CD4-positive, alpha-beta T cell treated with Interleukin-6 for 4 hours (primary cell): ENCODE measurements around the gene SLC32A1.

ENCODE experiments used
- DNase-seq: peaks from one replicate; pipeline ENCODE4 v3.0.0-alpha.2; 2020; ENCODE audit warnings: mixed read lengths

The SLC32A1 gene

GRCh38 chr20:38725931-38726803 is 1.9 kb downstream of the SLC32A1 start:
- DNase-seq = peak; percentile 54

GRCh38 chr20:38726804-38727606 is 2.7 kb downstream of the SLC32A1 start:
- DNase-seq = peak; percentile 49

GRCh38 chr20:38727607-38728190 is 3.4 kb downstream of the SLC32A1 start:
- no peak for DNase-seq

GRCh38 chr20:38728191-38728781 is 4.0 kb downstream of the SLC32A1 start:
- DNase-seq = no peak

- no peak for DNase-seq
Measured at GRCh38 chr20:38728911-38729642, 4.8 kb downstream of the SLC32A1 start.

- no peak for DNase-seq
Measured at GRCh38 chr20:38729767-38730166, 5.5 kb downstream of the SLC32A1 start.

GRCh38 chr20:38730167-38730988 is 6.1 kb downstream of the SLC32A1 start:
- peak; percentile 30 for DNase-seq

- peak; percentile 83 for DNase-seq
Measured at GRCh38 chr20:38730989-38731737, 6.9 kb downstream of the SLC32A1 start.

GRCh38 chr20:38731738-38732113 is 7.4 kb downstream of the SLC32A1 start:
- DNase-seq = no peak

GRCh38 chr20:38732981-38733380 is 8.7 kb downstream of the SLC32A1 start:
- DNase-seq = no peak

GRCh38 chr20:38735172-38735571 is 10.9 kb downstream of the SLC32A1 start:
- no peak for DNase-seq

GRCh38 chr20:38737887-38738286 is 13.6 kb downstream of the SLC32A1 start:
- no peak for DNase-seq

GRCh38 chr20:38745757-38746156 is 21.5 kb downstream of the SLC32A1 start:
- DNase-seq = no peak

- no peak for DNase-seq
Measured at GRCh38 chr20:38747495-38748096, 23.3 kb downstream of the SLC32A1 start.

GRCh38 chr20:38748097-38748860 is 24.0 kb downstream of the SLC32A1 start, which contains the start of gene ACTR5:
TSS of gene ACTR5 (plus strand) at chr20:38748460. CDS start at chr20:38748479, 19 bp downstream.
- DNase-seq = peak; percentile 98

- peak; percentile 72 for DNase-seq
Measured at GRCh38 chr20:38748861-38749149, 24.5 kb downstream of the SLC32A1 start.

GRCh38 chr20:38751360-38751976 is 27.2 kb downstream of the SLC32A1 start:
- DNase-seq = peak; percentile 44

- DNase-seq = no peak
Measured at GRCh38 chr20:38752029-38752428, 27.7 kb downstream of the SLC32A1 start.

- no peak for DNase-seq
Measured at GRCh38 chr20:38754924-38755323, 30.6 kb downstream of the SLC32A1 start.
